CD4-positive, alpha-beta T cell treated with Interferon gamma for 1 hour (primary cell): ENCODE measurements around the gene PLEKHN1.
"Not testable (repeated sequence)": the region's sequence is repeated elsewhere in the genome, so short reads cannot be mapped to it uniquely, and the experiment has no call there.

Experiments
- DNase-seq: peaks from one replicate; pipeline ENCODE4 v3.0.0-alpha.2; 2020

The PLEKHN1 gene

DNA sequence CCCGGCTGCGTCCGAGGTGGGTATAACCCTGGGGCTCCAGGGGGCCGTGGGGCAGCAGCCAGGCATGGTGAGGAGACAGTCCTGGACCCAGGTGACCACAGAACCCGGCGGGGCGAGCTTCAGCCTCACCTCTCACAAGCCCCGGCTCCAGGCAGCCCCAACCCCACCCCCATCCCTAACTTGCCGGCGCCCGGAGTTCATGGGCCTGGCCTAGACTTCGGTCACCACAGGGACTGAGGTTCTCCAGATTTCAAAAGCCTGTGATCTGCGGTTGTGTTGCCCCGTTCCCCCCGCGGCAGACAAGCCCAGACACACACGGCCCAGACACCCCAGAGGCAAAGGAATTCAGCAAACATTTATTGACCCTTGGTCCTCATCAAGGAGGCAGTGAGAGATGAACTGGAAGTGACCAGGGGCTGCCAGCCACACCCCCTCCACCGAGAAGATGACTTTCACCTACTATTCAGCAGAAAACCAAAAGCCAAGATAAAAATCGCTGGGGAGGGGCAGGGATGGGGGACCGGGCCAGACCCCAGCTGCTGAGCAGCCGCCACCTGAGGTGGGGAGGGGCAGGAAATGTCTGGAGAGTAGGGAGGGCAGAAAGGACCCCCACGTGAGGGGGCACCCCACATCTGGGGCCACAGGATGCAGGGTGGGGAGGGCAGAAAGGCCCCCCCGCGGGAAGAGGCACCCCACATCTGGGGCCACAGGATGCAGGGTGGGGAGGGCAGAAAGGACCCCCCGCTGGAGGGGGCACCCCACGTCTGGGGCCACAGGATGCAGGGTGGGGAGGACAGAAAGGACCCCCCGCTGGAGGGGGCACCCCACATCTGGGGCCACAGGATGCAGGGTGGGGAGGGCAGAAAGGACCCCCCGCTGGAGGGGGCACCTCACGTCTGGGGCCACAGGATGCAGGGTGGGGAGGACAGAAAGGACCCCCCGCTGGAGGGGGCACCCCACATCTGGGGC lies 29.7 kb downstream of the PLEKHN1 start:
- no peak for DNase-seq

DNA sequence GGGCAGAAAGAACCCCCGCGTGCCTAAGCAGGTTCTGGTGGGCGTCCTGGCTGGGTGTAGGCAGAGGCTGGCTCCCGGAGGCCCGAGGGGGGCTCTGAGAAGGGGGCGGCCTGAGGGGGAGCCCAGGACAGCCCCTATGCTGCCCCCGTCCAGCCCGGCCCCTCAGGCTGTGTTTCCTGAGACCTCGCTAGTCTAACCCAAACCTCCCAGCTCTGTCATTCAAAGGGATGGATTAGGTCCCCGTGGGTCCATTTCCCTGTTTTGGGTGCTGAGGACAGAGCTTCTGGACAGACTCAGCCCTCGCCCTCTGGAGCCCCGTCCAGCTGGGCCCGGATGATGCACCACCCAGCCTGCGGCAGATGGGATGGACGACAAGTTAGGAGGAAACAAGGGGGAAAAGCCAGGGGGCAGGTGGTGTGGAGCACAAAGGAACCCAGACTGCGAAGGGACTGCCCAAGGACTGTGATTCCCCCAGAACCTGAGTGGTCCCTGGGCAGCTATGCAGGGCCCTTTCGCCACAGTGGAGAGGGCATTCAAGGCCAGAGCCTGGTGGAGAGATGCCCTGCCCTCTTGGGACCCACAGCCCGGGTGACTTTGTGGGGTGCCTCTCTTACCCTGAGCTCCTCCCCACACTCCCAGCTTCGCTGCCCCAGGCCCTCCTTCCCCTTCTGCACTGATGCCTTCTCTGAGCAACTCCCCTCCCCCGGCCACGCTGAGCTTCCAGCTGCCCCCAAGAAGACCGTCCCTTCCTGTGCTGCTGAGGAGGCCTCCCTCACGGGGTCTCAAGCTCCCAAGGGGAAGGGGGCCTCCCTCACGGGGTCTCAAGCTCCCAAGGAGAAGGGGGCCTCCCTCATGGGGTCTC lies 30.8 kb downstream of the PLEKHN1 start:
- no peak for DNase-seq

DNA sequence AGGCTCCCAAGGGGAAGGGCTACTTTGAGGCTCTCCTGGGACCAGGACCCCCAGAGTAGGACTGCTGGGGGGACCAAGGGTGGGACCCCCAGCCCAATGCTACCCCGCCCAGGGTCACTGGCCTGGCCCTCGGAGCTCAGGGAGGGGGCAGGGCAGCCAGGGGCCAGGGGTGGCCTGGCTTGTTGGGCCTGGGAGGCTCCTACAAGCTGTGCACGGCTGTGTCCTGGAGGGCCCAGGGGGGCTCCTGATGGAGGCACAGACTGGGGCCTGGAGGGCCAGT lies 31.4 kb downstream of the PLEKHN1 start:
- no peak for DNase-seq

DNA sequence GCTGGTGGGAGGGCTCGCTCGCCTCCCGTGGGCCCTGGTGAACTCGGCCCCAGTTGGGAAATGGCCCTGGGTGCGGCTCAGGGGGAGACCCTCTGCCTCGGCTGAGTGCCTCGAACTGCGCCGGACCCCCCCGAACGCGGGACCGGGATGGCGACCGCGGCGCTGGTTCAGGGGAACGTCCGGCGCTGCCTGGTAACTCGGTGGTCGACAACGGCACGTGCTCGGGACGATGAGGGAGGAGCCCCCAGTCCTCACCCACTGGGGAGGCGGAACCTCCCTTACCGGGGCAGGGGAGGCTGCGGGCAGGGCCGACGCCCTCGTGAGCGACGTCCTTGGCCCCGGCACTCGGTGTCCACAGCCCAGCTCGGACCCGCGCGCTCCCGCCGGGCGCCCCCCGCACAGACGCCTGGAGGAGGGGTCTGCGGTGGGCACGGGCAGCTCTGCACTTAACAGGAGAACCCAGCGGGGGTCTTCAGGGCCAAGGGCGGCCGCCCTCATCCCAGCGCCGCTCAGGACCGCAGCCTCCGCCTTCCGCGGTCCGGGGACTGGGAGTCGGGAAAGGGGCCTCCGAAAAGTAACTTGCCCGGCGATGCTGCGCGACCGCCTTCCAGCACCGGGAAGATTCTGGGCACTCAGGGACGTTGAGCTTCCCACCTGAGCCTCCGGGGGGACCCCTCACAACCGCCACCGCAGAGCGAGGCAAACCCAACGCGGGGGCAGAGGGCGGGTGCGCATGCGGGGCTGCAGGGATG lies 31.9 kb downstream of the PLEKHN1 start:
- no peak for DNase-seq

- DNase-seq = no peak
Observed at GRCh38 chr1:998745-998994, 32.4 kb downstream of the PLEKHN1 start.

- DNase-seq = peak; percentile 33
Observed at GRCh38 chr1:998995-999724, 32.9 kb downstream of the PLEKHN1 start.

GRCh38 chr1:999725-1000356 lies 33.6 kb downstream of the PLEKHN1 start, which contains the start of gene HES4:
Gene HES4 (minus strand): TSS chr1:1000097. CDS start chr1:999973, 124 bp downstream.
- peak; percentile 77 for DNase-seq

GRCh38 chr1:1000357-1001056 lies 34.2 kb downstream of the PLEKHN1 start:
- DNase-seq = peak; percentile 84

DNA sequence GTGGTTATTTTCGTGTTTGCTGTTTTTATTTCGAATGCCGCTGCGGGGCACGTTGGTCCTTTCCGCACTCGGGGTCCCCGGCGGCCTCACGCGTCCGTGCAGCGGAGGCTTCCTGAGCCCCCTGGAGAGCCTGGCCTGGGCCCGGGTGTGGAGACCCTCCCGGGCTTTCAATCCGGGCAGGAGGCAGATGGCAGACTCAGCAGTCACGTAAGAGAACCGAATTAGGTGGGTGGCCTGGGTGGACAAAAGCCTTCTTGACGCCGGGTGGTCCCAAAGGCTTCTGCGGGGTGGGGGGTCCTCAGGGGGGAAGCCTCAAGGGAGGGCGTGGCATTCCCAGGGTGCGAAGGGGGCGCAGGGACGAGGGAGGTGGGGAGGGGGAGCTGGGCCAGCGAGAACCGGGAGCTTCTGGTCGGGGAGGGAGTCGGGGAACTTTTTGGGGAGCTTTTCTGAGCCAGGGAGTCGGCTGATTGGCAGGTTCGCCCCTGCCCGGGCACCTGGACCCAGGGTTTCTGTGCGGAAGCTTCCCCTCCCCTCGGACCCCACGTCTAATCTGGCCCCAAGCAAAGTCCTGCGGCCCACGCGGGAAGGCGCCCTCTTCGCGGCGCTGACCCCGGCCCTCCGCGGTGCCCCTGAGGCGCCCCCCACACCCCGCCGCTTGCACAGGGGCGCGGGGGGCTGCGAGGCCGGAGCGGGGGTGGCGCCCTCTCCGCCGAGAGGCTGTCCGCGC lies 34.9 kb downstream of the PLEKHN1 start:
- no peak for DNase-seq

DNA sequence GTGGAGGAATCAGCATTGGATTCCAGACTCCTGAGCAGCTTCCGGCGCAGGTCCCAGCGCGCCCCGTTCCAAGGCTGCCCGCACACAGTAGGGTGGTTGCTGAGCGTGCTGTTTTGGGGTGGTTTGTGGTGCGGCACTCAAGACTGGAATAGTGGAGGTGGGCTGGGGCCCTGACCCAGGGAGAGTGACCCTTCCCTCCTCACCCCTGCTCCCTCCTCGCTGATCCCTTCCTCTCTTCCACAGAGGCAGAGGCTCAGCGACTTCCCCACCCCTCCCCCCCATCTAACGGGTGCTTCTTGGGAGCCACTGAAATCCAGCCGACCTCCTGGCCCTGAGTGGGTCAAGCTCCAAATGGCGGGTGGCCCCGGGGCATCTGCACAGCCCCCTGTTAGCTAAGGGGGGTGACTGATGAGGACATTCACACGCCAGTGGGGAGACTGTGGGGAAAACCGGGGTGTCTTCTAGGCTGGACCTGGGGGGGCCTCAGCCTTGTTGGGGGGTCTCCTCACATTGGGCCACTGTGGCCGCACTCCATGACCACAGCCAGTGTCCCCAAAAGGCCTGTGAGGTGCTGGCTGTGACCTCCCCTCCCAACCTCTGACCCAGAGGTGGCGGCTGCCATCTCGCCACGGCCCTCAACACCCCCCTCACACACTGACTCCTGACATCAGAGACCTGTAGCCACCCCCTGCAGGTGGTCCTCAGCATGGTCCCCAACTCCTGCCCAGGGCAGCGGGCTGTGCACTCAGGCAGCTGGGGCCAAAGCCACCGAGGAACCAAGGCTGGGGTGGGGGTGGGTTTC lies 37.5 kb downstream of the PLEKHN1 start:
- DNase-seq = no peak

DNA sequence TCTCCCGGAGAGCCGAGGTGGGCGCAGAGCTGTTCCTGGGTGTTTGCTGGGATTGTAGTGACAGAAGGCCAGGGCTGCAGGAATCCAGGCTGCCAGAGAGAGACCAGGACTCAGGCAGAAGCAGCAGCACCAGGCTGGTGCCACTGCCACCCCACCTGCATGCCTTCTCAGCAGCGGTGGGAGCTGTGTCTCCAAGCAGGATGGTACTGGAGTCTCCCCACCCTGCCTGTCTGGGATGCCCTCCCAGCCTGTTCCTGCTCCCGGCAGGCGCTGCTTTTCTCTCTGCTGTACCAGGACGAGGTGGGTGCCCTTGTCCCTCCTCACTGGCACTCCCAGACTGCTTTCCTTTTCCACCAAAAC lies 38.1 kb downstream of the PLEKHN1 start:
- no peak for DNase-seq

GRCh38 chr1:1004780-1005697 lies 38.8 kb downstream of the PLEKHN1 start:
- DNase-seq = no peak

DNA sequence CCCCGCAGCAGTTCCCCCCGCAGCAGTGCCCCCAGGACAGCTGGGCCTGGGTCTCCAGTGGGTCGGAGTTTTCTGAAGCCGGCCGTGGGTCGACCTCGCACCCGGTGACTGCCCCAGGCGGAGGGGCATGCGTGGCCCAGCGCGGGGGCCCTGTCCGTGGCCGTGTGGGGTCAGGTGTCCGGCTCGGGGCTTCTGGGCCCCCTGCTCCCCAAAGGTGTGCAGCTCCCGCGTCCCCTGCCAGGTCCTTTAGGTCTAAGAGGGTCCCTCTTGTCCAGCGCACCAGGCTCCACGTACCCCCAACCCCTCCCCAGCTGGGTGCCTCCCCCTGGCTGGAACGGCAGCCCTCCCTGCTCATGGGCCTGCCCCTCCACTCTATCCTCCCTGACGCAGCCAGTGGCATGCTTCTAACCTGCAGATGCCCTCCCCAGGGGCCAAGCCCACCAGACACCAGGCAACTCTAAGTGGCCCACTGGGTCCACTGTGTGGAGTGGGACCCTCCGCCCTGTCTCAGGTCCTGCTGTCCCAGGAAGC lies 39.6 kb downstream of the PLEKHN1 start:
- no peak for DNase-seq

GRCh38 chr1:1006305-1007159 lies 40.2 kb downstream of the PLEKHN1 start:
- DNase-seq = no peak

- DNase-seq = not testable (repeated sequence)
Observed at GRCh38 chr1:1010131-1010530, 43.8 kb downstream of the PLEKHN1 start.

GRCh38 chr1:1011396-1011949 lies 45.2 kb downstream of the PLEKHN1 start:
- DNase-seq = no peak

- DNase-seq = not testable (repeated sequence)
Observed at GRCh38 chr1:1012736-1013104, 46.4 kb downstream of the PLEKHN1 start.
